Neural crest cell (in vitro differentiated cells): ENCODE measurements around the gene ADCK2. TPM values are rescaled to one million over a fixed set of nuclear protein-coding genes. Genes with fewer than 3 reads are reported as not detected.

Experiments used
- DNase-seq: peaks from one replicate; pipeline ENCODE4 v3.0.0; 2021; ENCODE audit warnings: low read depth, mixed read lengths, low spot score
- H3K27ac Mint-ChIP-seq: one replicate; pipeline ENCODE4 v1.8.0; 2021; ENCODE audit warnings: mild to moderate bottlenecking, mixed read lengths; ENCODE audit not compliant: unreplicated experiment
- H3K27me3 Mint-ChIP-seq: 2 replicates; pipeline ENCODE4 v1.8.0; 2021; ENCODE audit warnings: low read depth, mild to moderate bottlenecking, mixed read lengths
- H3K36me3 Mint-ChIP-seq: 2 replicates; pipeline ENCODE4 v1.8.0; 2021; ENCODE audit warnings: low read depth, mild to moderate bottlenecking, mixed read lengths
- H3K4me1 Mint-ChIP-seq: 2 replicates; pipeline ENCODE4 v1.8.0; 2021; ENCODE audit warnings: mixed read lengths
- H3K4me3 Mint-ChIP-seq: one replicate; pipeline ENCODE4 v1.8.0; 2021; ENCODE audit warnings: mild to moderate bottlenecking, mixed read lengths
- H3K9me3 Mint-ChIP-seq: 2 replicates; pipeline ENCODE4 v1.8.0; 2021; ENCODE audit warnings: mixed read lengths
- total RNA-seq: library from RNA; stranded (reverse); gene quantifications from 2 replicates; pipeline ENCODE4 v1.2.1, GENCODE V29; 2021
- TF ChIP-seq, protein P1 (sequence below): fragments of 200-600 bp; sonication (generic); conservative IDR thresholded peaks from 2 replicates; pipeline ENCODE4 v1.5.0; 2021; ENCODE audit warnings: antibody characterized with exemption, mild to moderate bottlenecking

The ADCK2 gene
- total RNA-seq, 1 donor from 2014 or later: 14.2 TPM

GRCh38 chr7:140681766-140682165 is 9.0 kb downstream of the ADCK2 start:
- Mint-ChIP-seq H3K4me3 (no peak overlapping the region), H3K27me3 (no peaks in the 10 kb centered on the region), H3K9me3 (no peaks in the 10 kb centered on the region), H3K36me3 (peaks cover 10% of the 10 kb centered on the region), H3K4me1 (peaks cover 22% of the 10 kb centered on the region), H3K27ac (peak overlapping the region; percentile 19)
- no peak for DNase-seq
- TF ChIP-seq, protein P1, sequence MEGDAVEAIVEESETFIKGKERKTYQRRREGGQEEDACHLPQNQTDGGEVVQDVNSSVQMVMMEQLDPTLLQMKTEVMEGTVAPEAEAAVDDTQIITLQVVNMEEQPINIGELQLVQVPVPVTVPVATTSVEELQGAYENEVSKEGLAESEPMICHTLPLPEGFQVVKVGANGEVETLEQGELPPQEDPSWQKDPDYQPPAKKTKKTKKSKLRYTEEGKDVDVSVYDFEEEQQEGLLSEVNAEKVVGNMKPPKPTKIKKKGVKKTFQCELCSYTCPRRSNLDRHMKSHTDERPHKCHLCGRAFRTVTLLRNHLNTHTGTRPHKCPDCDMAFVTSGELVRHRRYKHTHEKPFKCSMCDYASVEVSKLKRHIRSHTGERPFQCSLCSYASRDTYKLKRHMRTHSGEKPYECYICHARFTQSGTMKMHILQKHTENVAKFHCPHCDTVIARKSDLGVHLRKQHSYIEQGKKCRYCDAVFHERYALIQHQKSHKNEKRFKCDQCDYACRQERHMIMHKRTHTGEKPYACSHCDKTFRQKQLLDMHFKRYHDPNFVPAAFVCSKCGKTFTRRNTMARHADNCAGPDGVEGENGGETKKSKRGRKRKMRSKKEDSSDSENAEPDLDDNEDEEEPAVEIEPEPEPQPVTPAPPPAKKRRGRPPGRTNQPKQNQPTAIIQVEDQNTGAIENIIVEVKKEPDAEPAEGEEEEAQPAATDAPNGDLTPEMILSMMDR: no peak

DNA sequence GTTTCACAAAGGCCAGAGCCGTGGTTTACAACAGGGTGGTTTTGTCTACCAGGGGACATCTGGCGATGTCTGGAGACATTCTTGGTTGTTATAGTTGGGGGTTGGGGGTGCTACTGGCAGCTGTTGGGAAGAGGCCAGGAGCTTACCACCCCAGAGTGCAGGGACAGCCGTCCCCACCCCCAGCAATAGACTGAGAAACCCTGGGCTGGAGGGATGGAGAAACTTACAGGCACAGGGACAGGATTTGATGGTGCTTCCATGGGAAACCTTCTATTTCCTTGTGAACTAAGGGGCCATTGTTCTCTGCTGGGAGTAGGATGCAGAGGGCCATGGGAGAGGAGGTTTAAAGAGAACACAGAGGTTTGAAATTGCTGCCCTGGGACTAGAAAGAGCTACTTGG is 10.9 kb downstream of the ADCK2 start:
- Mint-ChIP-seq H3K36me3 (peaks cover 10% of the 10 kb centered on the region), H3K4me3 (peak overlapping the region; percentile 15), H3K27me3 (no peaks in the 10 kb centered on the region), H3K9me3 (no peaks in the 10 kb centered on the region), H3K27ac (peak overlapping the region; percentile 94), H3K4me1 (peaks cover 22% of the 10 kb centered on the region)
- TF ChIP-seq, protein P1: no peak
- DNase-seq: peak; percentile 15

- Mint-ChIP-seq H3K27ac (peak overlapping the region; percentile 94), H3K4me1 (peaks cover 22% of the 10 kb centered on the region), H3K27me3 (no peaks in the 10 kb centered on the region), H3K36me3 (peaks cover 10% of the 10 kb centered on the region), H3K9me3 (no peaks in the 10 kb centered on the region), H3K4me3 (peak overlapping the region; percentile 15)
- no peak for DNase-seq
- TF ChIP-seq, protein P1: no peak
Measured at GRCh38 chr7:140684066-140684950, 11.6 kb downstream of the ADCK2 start.

DNA sequence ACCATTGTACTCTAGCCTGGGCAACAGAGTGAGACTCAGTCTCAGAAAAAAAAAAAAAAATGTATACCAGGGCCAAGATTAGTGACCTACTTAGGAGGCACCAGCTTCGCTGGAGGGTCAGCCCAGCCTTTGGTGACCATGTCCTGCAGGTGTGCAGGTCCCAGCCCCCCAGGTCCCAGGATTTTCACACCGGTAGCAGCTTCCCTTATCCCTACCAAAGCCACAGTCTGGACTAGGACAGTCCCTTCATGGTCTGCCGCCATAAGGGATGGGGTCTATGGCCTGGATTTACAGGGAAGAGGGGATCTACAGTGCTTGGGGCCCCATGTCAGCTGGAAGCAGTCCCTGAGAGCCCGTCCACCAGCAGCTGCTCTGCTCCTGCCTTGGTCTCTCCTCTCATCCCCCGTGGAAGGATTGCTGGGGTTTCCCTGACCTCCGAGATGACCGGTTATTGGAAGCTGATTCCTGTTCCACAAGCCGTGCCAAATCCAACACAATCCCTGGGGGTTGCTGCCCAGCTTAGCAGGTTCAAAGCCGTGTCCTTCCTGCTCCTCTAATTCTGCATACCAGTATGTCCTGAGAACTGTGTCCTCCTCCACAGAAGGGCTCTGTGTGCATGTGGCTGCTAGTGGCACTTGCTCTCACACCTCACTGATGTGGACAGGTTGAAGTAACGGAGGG is 12.8 kb downstream of the ADCK2 start:
- H3K27ac Mint-ChIP-seq: no peak overlapping the region
- no peaks in the 10 kb centered on the region for H3K27me3 Mint-ChIP-seq
- H3K4me3 Mint-ChIP-seq: no peak overlapping the region
- H3K9me3 Mint-ChIP-seq: no peaks in the 10 kb centered on the region
- H3K4me1 Mint-ChIP-seq: peaks cover 22% of the 10 kb centered on the region
- TF ChIP-seq, protein P1: no peak
- H3K36me3 Mint-ChIP-seq: peaks cover 10% of the 10 kb centered on the region
- DNase-seq: no peak

GRCh38 chr7:140686921-140687320 is 14.2 kb downstream of the ADCK2 start:
- H3K27ac Mint-ChIP-seq: no peak overlapping the region
- peaks cover 21% of the 10 kb centered on the region for H3K4me1 Mint-ChIP-seq
- no peak overlapping the region for H3K4me3 Mint-ChIP-seq

More at GRCh38 chr7:140686921-140687320, 14.2 kb downstream of the ADCK2 start:
- no peak for DNase-seq
- Mint-ChIP-seq H3K36me3 (peaks cover 6% of the 10 kb centered on the region), H3K9me3 (no peaks in the 10 kb centered on the region), H3K27me3 (no peaks in the 10 kb centered on the region)
- TF ChIP-seq, protein P1: no peak
